ENCODE measurements around the gene PDE9A. TPM values are rescaled to one million over a fixed set of nuclear protein-coding genes. Genes with fewer than 3 reads are reported as not detected.

PDE9A gene
- total and polyA plus RNA-seq, 2 donors (not counting 1 experiment from before 2014, with no cell fraction given) = 0.34 to 5.8 TPM

DNA sequence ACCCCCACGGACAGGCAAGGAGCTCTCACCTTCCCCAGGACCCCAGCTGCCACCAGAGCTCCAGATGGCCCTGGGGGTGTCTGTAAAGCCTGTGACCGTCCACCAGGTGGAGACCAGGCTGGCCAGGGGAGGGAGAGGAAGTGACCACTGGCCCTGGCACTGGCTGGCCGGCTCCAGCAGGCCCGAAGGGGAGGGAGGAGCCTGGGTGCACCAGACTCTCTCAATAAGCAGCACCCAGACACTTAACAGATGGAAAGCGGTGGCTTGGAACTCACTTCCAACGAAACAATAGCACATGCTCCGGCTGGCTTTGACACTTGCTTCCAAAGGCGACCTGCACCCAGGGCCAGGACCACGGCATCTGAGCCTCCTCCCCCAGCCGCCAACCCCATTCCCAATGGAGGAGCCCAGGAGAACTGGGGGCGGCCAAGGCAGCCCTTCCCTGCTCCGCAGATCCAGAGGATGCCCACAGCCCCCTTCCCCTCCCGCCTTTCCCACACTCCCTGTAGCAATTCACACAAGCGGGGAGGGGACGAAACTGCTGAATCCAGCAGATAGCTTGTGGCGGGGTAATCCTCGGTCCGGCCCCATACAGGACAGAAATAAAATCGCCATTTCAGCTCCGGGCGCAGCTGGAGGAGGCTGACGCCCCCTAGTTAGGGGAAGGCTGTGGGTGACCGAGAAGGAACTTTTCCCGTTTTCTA, 742 bp upstream of the PDE9A start:
- Histone ChIP-seq H3K9ac (ENCODE audit: low read length) (peak overlapping the region; percentile 19), H3K27ac (ENCODE audit: low read length in 2 of 2) (no peak overlapping the region), H3K9me3 (ENCODE audit: control extremely low read depth in 1 of 3, control insufficient read depth in 2 of 3, insufficient read depth in 1 of 3, low read length in 2 of 3) (peaks cover 0 to 18% (median 0%) of the 10 kb centered on the region in 3 donors), H3K4me2 (replicated peaks; ENCODE audit: low read depth, low read length, poor library complexity, severe bottlenecking) (peak overlapping the region; percentile 92), H2AFZ (ENCODE audit: insufficient read depth, low read depth, low read length, poor library complexity, severe bottlenecking) (peak overlapping the region; percentile 28), H4K20me1 (ENCODE audit: control insufficient read depth, insufficient read depth, low read length, poor library complexity, severe bottlenecking) (no peaks in the 10 kb centered on the region), H3K4me3 (ENCODE audit: control extremely low read depth in 1 of 5, extremely low read depth in 1 of 5, insufficient read depth in 1 of 5, low read depth in 2 of 5, low read length in 4 of 5) (peak overlapping the region in 1 of 5 experiments; percentile 19), H3K36me3 (replicated peaks in 1 of 2; ENCODE audit: control extremely low read depth in 1 of 2, control insufficient read depth in 1 of 2, extremely low read depth in 1 of 2, insufficient read depth in 2 of 2, low read length in 1 of 2) (no peaks in the 10 kb centered on the region), H3K4me1 (ENCODE audit: control insufficient read depth in 2 of 2, insufficient read depth in 2 of 2, low read length in 2 of 2) (peaks cover 31 to 34% of the 10 kb centered on the region in 2 donors), H3K79me2 (ENCODE audit: control insufficient read depth, insufficient read depth, low read length) (no peaks in the 10 kb centered on the region), H3K27me3 (replicated peaks in 1 of 4; ENCODE audit: control extremely low read depth in 1 of 4, control insufficient read depth in 3 of 4, insufficient read depth in 4 of 4, low read length in 3 of 4) (peaks cover 0 to 53% (median 30%) of the 10 kb centered on the region in 4 experiments)
- WGBS (ENCODE audit: insufficient coverage) = 52% methylated on average over 13 of the region's 24 CpGs
- Mint-ChIP-seq H3K27ac (peak overlapping the region; percentile 32), H3K9me3 (ENCODE audit: insufficient read depth) (no peaks in the 10 kb centered on the region), H3K4me1 (peaks cover 16% of the 10 kb centered on the region), H3K4me3 (peak overlapping the region; percentile 80), H3K27me3 (peaks cover 49% of the 10 kb centered on the region)
- intact Hi-C loops (cut with micrococcal nuclease) = loop anchor here (10.0 kb wide), 1 partner anchor 58 kb away; no protein-coding TSS in a partner anchor
- ChIA-PET CTCF (interaction anchor here (1.0 kb wide), 1 partner anchor 86 kb away, joined by 3 read pairs; no protein-coding TSS in a partner anchor), POLR2A (no interaction called here)
- ATAC-seq (ENCODE audit: low read depth) (no peak), DNase-seq (no peak)
- no peak for TF ChIP-seq EZH2 (IDR thresholded peaks at IDR 0.05; ENCODE audit: borderline replicate concordance, insufficient read depth, low read depth, low read length, poor library complexity, severe bottlenecking)
- TF ChIP-seq, protein P1, sequence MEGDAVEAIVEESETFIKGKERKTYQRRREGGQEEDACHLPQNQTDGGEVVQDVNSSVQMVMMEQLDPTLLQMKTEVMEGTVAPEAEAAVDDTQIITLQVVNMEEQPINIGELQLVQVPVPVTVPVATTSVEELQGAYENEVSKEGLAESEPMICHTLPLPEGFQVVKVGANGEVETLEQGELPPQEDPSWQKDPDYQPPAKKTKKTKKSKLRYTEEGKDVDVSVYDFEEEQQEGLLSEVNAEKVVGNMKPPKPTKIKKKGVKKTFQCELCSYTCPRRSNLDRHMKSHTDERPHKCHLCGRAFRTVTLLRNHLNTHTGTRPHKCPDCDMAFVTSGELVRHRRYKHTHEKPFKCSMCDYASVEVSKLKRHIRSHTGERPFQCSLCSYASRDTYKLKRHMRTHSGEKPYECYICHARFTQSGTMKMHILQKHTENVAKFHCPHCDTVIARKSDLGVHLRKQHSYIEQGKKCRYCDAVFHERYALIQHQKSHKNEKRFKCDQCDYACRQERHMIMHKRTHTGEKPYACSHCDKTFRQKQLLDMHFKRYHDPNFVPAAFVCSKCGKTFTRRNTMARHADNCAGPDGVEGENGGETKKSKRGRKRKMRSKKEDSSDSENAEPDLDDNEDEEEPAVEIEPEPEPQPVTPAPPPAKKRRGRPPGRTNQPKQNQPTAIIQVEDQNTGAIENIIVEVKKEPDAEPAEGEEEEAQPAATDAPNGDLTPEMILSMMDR (IDR thresholded peaks at IDR 0.05) = no peak
